Transverse colon (tissue), 4 donors: ENCODE results near the gene ZFPM1.

Experiments
- EP300 ChIP-seq: sonication (generic); formaldehyde crosslinking; IDR thresholded peaks from one replicate; pipeline ENCODE4 v1.6.1; 2017; ENCODE audit warnings: antibody characterized with exemption, low read depth
- POLR2AphosphoS5 ChIP-seq, 3 donors: sonication (generic); formaldehyde crosslinking; IDR thresholded peaks; one replicate each; pipeline ENCODE4 v1.6.1; 2016; ENCODE audit warnings: antibody characterized with exemption in 3 of 3
- TF ChIP-seq, protein P1 (sequence below), 5 experiments: fragments of 200-600 bp in 3 of 5; fragments of 450-650 bp in 2 of 5; sonication (generic) in 3 of 5; IDR thresholded peaks; 1 replicate in 2 of 5; 2 replicates in 3 of 5; pipeline ENCODE4 v1.5.1; 2016 to 2017; ENCODE audit warnings: antibody characterized with exemption in 5 of 5, inconsistent platforms in 3 of 5, mild to moderate bottlenecking in 2 of 5, moderate library complexity in 1 of 5

DNA sequence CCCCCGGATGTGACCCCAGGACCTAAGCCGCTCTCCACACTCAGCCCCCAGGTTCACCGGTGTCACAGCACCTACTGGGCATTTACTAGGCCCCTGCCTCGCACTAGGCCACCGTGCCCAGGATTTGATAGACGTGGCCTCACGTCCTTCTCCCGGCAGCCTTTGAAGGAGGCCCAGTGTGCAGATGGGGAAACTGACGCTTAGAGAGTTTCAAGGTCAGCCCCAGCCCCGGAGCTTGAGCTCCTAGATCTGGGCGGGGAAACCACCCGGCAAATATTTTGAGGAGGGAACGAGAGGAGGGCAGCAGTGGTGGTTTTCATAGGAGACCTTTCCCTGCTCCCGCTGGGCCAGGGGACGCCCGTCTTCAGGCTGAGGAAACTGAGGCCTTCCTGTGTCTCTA lies 10.3 kb downstream of the ZFPM1 start:
- no peak for TF ChIP-seq POLR2AphosphoS5 (IDR thresholded peaks at IDR 0.05)
- TF ChIP-seq EP300 = no peak
- TF ChIP-seq, protein P1, sequence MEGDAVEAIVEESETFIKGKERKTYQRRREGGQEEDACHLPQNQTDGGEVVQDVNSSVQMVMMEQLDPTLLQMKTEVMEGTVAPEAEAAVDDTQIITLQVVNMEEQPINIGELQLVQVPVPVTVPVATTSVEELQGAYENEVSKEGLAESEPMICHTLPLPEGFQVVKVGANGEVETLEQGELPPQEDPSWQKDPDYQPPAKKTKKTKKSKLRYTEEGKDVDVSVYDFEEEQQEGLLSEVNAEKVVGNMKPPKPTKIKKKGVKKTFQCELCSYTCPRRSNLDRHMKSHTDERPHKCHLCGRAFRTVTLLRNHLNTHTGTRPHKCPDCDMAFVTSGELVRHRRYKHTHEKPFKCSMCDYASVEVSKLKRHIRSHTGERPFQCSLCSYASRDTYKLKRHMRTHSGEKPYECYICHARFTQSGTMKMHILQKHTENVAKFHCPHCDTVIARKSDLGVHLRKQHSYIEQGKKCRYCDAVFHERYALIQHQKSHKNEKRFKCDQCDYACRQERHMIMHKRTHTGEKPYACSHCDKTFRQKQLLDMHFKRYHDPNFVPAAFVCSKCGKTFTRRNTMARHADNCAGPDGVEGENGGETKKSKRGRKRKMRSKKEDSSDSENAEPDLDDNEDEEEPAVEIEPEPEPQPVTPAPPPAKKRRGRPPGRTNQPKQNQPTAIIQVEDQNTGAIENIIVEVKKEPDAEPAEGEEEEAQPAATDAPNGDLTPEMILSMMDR (IDR thresholded peaks at IDR 0.05) = no peak
